Effector memory CD4-positive, alpha-beta T cell (primary cell): ENCODE results near the gene GALNS.

ENCODE experiments used
- DNase-seq, 3 donors: peaks; one replicate each; pipeline ENCODE4 v3.0.0-alpha.2; 2020
- H3K27ac ChIP-seq: 2 replicates; pipeline ENCODE4 v1.7.0; 2013; ENCODE audit warnings: mild to moderate bottlenecking, low read length, moderate library complexity; ENCODE audit not compliant: insufficient read depth, poor library complexity, severe bottlenecking
- H3K27me3 ChIP-seq: replicated peaks from 2 replicates; pipeline ENCODE4 v1.7.0; 2013; ENCODE audit warnings: mild to moderate bottlenecking, low read length; ENCODE audit not compliant: insufficient read depth, control insufficient read depth, poor library complexity, severe bottlenecking
- H3K36me3 ChIP-seq: 2 replicates; pipeline ENCODE4 v1.7.0; 2013; ENCODE audit warnings: mild to moderate bottlenecking, low read length, moderate library complexity; ENCODE audit not compliant: control insufficient read depth, insufficient read depth
- H3K4me1 ChIP-seq: 2 replicates; pipeline ENCODE4 v1.7.0; 2013; ENCODE audit warnings: low read length, mild to moderate bottlenecking; ENCODE audit not compliant: control insufficient read depth, insufficient read depth, poor library complexity, severe bottlenecking
- H3K4me3 ChIP-seq: 2 replicates; pipeline ENCODE4 v1.7.0; 2013; ENCODE audit warnings: low read length, low read depth, mild to moderate bottlenecking; ENCODE audit not compliant: insufficient read depth, poor library complexity, severe bottlenecking
- H3K9me3 ChIP-seq: 2 replicates; pipeline ENCODE4 v1.7.0; 2013; ENCODE audit warnings: mild to moderate bottlenecking, low read length, moderate library complexity; ENCODE audit not compliant: control insufficient read depth

GALNS gene

GRCh38 chr16:88881675-88882357 is 25.1 kb upstream of the GALNS start:
- no peaks in the 10 kb centered on the region for H3K4me1 ChIP-seq
- H3K4me3 ChIP-seq = no peak overlapping the region
- H3K27ac ChIP-seq = no peak overlapping the region
- H3K36me3 ChIP-seq = no peaks in the 10 kb centered on the region
- no peak for DNase-seq
- H3K9me3 ChIP-seq = no peaks in the 10 kb centered on the region
- H3K27me3 ChIP-seq = no peaks in the 10 kb centered on the region

GRCh38 chr16:88881007-88881615 is 24.4 kb upstream of the GALNS start:
- H3K9me3 ChIP-seq = no peaks in the 10 kb centered on the region
- no peak for DNase-seq
- H3K4me1 ChIP-seq = no peaks in the 10 kb centered on the region
- no peak overlapping the region for H3K27ac ChIP-seq
- H3K27me3 ChIP-seq = no peaks in the 10 kb centered on the region
- no peaks in the 10 kb centered on the region for H3K36me3 ChIP-seq
- no peak overlapping the region for H3K4me3 ChIP-seq

GRCh38 chr16:88880226-88881006 is 23.7 kb upstream of the GALNS start:
- H3K27me3 ChIP-seq = no peaks in the 10 kb centered on the region
- DNase-seq = no peak
- no peaks in the 10 kb centered on the region for H3K9me3 ChIP-seq
- no peak overlapping the region for H3K27ac ChIP-seq
- no peak overlapping the region for H3K4me3 ChIP-seq
- H3K4me1 ChIP-seq = no peaks in the 10 kb centered on the region
- H3K36me3 ChIP-seq = no peaks in the 10 kb centered on the region

- Histone ChIP-seq H3K4me1 (no peaks in the 10 kb centered on the region), H3K4me3 (no peak overlapping the region), H3K27ac (no peak overlapping the region), H3K9me3 (no peaks in the 10 kb centered on the region), H3K36me3 (no peaks in the 10 kb centered on the region), H3K27me3 (no peaks in the 10 kb centered on the region)
- DNase-seq = no peak
Measured at GRCh38 chr16:88879788-88880055, 23.0 kb upstream of the GALNS start.

GRCh38 chr16:88878967-88879787 is 22.4 kb upstream of the GALNS start:
- Histone ChIP-seq H3K9me3 (no peaks in the 10 kb centered on the region), H3K27me3 (no peaks in the 10 kb centered on the region), H3K4me1 (no peaks in the 10 kb centered on the region), H3K36me3 (no peaks in the 10 kb centered on the region), H3K4me3 (no peak overlapping the region), H3K27ac (no peak overlapping the region)
- DNase-seq = no peak

GRCh38 chr16:88878356-88878755 is 21.6 kb upstream of the GALNS start:
- Histone ChIP-seq H3K36me3 (no peaks in the 10 kb centered on the region), H3K4me1 (no peaks in the 10 kb centered on the region), H3K9me3 (no peaks in the 10 kb centered on the region), H3K4me3 (no peak overlapping the region), H3K27ac (no peak overlapping the region), H3K27me3 (no peaks in the 10 kb centered on the region)
- no peak for DNase-seq

GRCh38 chr16:88877564-88878289 is 21.0 kb upstream of the GALNS start:
- Histone ChIP-seq H3K27me3 (no peaks in the 10 kb centered on the region), H3K9me3 (no peaks in the 10 kb centered on the region), H3K4me3 (no peak overlapping the region), H3K27ac (no peak overlapping the region), H3K36me3 (no peaks in the 10 kb centered on the region), H3K4me1 (no peaks in the 10 kb centered on the region)
- no peak for DNase-seq

- no peaks in the 10 kb centered on the region for H3K36me3 ChIP-seq
- no peak for DNase-seq
- no peak overlapping the region for H3K27ac ChIP-seq
- no peaks in the 10 kb centered on the region for H3K27me3 ChIP-seq
- H3K4me3 ChIP-seq = no peak overlapping the region
- H3K4me1 ChIP-seq = no peaks in the 10 kb centered on the region
- no peaks in the 10 kb centered on the region for H3K9me3 ChIP-seq
Measured at GRCh38 chr16:88876942-88877526, 20.3 kb upstream of the GALNS start.

GRCh38 chr16:88875703-88876234 is 19.0 kb upstream of the GALNS start:
- H3K27me3 ChIP-seq = peaks cover 7% of the 10 kb centered on the region
- no peaks in the 10 kb centered on the region for H3K9me3 ChIP-seq
- H3K27ac ChIP-seq = no peak overlapping the region
- H3K4me3 ChIP-seq = no peak overlapping the region
- no peaks in the 10 kb centered on the region for H3K4me1 ChIP-seq
- no peaks in the 10 kb centered on the region for H3K36me3 ChIP-seq
- no peak for DNase-seq
